Measurements from ENCODE around the gene RASA3.

The RASA3 gene

GRCh38 chr13:113942591-113943103, 189.8 kb downstream of the RASA3 start:
- no peak for DNase-seq

GRCh38 chr13:113941571-113942191, 190.7 kb downstream of the RASA3 start:
- DNase-seq, result no peak

- no peak for DNase-seq
These were observed 192.5 kb downstream of the RASA3 start for GRCh38 chr13:113939944-113940297.

- no peak for DNase-seq
These were observed 193.1 kb downstream of the RASA3 start for GRCh38 chr13:113939129-113939943.

GRCh38 chr13:113938716-113939115, 193.7 kb downstream of the RASA3 start:
- no peak for DNase-seq

- DNase-seq, result no peak
These were observed 194.2 kb downstream of the RASA3 start for GRCh38 chr13:113938246-113938645.

GRCh38 chr13:113937527-113938180, 194.8 kb downstream of the RASA3 start:
- no peak for DNase-seq

- no peak for DNase-seq
These were observed 195.3 kb downstream of the RASA3 start for GRCh38 chr13:113937073-113937472.

- DNase-seq, result peak; percentile 42
These were observed 196.1 kb downstream of the RASA3 start for GRCh38 chr13:113936166-113936965.

GRCh38 chr13:113935001-113935844, 197.2 kb downstream of the RASA3 start:
- peak; percentile 81 for DNase-seq

- peak; percentile 43 for DNase-seq
These were observed 197.8 kb downstream of the RASA3 start for GRCh38 chr13:113934576-113934975.

GRCh38 chr13:113933901-113934300, 198.5 kb downstream of the RASA3 start:
- DNase-seq, result peak; percentile 34

- DNase-seq, result no peak
These were observed 200.5 kb downstream of the RASA3 start for GRCh38 chr13:113931841-113932459.

- DNase-seq, result peak; percentile 37
These were observed 201.5 kb downstream of the RASA3 start for GRCh38 chr13:113930671-113931637.

- DNase-seq, result peak; percentile 51
These were observed 202.5 kb downstream of the RASA3 start for GRCh38 chr13:113929628-113930615.

GRCh38 chr13:113928685-113929627, 203.5 kb downstream of the RASA3 start:
- peak; percentile 51 for DNase-seq
